NCI-H187 (cell line): Measurements from ENCODE around the gene USP25.

Source experiments
- DNase-seq, 2 experiments: peaks; one replicate each; lab custom pipeline; 2025; lab: John Stamatoyannopoulos, UW

The USP25 gene

DNA sequence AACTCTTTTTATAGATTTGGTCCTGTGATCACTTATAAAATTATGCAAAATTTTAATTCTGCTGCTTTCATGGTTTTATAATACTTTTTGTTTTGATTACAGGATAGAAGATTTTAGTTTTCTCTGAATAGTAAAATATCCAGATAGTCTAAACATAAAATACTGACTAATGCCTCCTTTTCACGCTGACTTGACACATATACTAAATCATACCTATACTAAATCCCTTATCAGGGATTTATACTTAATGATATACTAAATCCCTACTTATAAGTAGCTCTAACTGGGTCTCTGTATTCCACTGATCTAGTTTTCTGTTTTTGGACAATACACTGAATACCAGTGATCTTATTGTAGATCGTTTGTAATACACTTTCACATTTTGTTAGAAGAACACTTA lies 128.0 kb downstream of the USP25 start:
- no peak for DNase-seq

DNA sequence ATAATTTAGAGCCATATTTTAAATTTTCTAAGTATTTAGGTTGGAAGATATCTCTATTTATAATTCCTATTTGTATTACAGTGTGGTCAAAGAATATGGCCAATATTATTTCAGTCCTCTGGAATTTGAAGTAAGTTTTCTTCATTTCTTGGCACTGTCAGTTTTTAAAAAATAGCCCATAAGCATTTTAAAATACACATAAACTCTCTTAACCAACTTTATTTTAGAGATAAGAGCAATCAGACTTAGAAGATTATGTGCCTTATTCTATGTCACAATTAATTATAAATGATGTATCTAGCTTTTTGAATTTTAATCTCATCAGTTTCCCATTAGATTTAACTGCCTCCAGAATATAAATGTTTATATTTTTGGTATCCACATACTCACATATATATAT lies 130.8 kb downstream of the USP25 start:
- DNase-seq = no peak

DNA sequence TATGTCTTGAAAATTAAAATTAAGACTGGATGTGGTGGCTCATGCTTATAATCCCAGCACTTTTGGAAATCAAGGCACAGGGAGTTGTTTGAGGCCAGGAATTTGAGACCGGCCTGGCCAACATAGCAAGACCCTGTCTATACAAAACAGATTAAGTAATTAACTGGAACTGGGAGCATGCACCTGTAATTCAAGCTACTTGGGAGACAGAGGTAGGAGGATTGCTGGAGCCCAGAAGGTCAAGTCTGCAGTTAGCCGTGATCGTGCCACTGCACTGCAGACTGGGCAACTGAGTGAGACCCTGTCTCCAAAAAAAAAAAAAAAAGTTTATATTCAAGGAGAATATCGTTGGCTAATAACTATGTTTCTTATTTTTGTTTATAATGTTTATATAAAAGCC lies 139.2 kb downstream of the USP25 start:
- no peak for DNase-seq

DNA sequence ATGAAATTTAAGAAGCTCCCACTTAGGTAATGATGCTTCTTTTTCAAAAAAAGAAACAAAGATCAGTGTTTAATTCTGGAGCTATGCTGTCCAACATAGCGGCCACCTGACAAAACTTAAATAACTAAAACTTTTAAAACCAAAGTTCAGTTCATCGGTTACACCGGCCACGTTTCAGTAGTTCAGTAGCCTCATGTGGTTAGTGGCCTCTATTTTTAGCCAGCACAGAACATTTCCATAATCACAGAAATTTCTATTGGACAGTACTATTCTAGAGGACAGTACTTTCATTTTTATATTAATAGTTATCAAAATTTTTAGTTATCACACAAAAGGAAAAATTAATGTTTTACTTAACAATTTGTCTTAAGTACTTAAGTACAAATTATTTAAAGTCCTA lies 141.0 kb downstream of the USP25 start:
- DNase-seq = no peak

DNA sequence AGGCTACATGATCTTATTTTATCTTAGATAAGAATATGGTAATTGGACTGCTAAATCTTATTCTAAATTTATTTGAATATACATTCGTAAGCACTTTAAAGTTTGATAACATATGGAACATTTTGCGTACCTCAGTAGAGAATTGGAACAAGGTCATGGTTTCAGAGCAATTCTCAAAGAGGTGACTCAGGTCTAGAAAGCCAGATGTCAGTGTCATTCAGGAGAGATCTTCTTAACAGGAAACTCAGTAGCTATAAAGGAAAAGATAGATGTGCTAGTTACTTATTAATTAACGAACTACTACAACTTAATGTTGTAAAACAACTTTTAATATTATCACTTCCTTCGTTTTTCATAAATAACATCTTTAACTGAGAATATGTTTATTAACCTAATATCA lies 142.5 kb downstream of the USP25 start:
- DNase-seq = no peak

DNA sequence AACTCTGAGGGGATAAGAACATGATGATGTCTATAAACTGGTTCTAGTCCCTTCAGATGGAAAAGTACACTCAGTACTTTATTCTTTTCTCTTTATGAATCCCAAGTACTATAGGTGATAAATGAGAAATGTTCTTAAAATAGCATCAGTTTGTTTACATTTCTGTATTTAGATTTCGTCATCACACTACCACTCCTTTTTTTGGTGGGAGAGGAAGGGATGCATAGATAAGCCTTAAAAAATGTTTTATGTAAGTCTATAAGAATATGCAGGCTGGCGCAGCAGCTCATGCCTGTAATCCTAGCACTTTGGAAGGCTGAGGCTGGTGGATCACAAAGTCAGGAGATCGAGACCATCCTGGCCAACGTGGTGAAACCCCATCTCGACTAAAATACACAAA lies 144.8 kb downstream of the USP25 start:
- DNase-seq = no peak

DNA sequence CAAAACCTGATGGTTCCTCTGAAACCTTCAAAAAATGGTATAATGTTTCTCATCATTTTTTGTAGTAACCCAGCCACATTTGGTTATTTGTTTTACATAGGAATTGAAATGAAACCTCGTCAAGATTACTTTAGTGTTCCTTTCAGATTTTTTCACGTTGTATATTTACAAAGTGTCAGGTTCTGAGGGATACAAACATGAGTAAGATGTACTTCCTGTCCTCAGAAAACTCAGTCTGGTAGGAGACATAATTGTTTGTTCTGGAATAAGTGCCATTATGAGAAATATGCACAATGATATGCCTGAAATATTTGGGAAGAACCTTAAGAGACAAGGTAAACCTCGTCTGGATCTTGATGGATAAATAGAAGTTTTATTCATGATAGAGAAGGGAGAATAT lies 145.5 kb downstream of the USP25 start:
- no peak for DNase-seq

DNA sequence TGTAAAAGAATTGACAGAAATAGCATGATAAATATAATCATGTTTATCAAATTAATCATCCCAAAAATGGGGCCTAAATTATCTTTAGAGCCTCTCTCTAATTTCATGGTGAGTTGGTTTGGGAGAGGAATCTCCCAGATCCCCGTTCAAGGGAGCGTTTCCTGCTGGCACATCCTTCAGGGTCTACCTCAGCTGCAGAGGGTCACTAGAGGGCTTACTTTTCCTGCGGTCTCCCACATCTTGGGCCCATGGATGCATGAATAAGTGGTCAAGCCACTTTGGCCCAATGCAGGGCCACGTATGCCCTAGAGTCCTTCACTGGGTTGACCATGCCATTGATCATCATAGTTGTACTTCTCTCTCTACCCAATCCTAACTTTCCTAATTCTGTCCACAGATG lies 164.1 kb downstream of the USP25 start:
- DNase-seq = no peak

DNA sequence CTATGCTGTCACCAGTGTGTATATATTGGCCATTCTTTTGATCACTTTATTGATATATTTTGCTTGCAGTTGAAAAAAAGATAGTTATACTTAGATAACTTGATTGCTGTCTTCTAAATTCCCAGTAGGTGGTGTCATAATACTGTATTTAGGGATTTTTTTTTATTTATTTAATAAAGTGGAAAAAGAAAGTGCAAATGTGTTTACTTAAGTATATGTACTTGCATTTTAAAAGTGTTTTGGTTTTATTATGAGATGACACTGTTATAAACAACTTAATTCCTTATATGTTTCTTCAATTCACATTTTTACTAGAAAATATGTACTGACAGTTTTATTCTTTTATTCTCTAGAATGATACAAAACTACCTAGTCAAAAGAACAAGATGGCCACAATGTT lies 164.8 kb downstream of the USP25 start:
- DNase-seq = no peak

DNA sequence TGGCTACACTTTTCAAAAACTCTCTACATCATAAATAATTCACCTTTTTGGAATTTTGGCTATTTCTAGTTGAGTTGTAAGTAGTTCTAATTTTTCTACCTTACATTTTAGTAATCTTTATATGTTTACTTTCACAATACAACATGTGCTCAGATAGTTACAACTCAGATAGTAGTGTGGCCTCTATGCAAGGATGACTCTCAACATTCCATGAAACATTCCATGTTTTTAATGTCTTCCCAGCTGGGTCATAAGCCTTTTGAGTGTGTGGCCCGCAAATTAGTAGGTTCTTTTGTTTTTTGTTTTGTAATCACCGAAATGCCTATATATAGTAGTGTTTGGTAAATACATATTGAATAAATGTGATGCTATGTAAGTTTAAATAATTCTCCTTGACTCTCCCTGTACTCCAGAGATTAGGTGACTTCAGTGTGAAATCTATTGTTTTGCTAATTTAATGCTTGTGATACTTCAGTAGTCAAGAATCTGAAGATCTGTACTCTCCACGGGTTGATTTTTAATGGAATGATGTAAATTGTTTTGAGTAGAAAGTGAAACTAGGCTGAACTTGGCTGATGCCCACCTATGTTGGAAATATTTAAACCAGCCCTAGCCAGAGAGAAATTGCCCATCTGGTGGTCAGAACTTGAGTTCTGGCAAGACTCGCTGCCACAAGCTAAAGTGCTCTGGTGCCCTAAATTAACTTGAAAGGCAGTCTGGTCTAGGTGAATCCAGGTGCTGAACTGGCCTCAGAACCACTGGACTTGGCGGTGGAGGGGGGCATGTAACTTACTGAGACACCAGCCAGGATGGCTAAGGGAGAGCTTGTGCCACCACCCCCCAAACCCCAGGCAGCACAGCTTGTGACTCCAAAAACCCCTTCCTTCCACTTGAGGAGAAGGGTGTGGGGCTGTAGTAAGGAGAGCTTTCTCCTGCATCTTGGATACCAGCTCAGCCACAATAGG lies 165.6 kb downstream of the USP25 start:
- DNase-seq = no peak

DNA sequence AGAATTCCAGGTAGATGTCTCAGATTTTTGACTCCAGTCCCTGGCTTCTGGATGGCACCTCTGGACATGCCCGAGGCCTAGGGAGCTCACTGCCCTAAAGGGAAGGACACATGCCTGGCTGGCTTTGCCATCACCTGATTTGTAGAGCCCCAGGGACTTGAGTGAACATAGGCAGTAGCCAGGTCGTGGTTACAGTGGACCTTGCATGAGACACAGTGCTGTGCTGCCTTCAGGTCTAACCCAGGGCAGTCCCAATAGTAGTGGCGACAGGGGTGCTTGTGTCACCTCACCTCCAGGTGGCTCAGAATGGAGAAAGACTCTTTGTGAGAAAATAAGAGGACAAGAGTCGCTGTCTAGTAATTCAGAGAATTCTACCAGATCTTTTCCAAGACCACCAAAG lies 166.7 kb downstream of the USP25 start:
- no peak for DNase-seq

DNA sequence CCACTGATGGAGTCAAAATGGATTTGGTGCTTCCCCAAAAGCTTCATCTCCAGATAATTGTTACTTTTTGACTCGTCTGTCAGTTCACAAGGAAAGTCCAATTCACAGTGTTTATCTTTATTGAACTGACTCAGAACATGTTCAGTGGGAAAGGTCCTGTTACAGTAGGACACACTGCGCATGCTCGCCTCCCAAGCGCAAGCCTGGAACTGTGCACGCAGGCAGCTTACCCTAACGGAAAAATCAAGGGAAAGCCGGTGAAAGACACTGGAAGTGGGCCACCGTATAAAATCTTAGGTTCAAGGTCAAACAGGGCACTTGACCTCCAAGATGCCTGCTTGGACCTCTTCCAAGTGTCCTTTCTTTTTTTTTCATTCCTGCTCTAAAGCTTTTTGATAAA lies 174.6 kb downstream of the USP25 start:
- no peak for DNase-seq

DNA sequence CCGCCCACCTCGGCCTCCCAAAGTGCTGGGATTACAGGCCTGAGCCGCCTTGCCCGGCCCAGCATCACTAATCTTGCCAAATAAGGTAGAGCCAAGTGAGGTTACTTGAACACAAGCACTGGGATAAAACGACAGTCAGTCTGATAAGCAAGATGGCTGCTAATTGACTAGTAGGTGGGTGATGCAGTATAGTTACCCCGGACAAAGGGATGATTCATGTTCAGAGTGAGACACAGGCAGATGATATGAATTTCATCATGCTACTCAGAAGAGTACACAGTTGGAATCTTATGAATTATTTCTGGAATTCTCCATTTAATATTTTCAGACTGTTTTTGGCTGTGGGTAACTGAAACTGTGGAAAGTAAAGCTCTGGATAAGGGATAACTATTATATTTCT lies 178.4 kb downstream of the USP25 start:
- no peak for DNase-seq

DNA sequence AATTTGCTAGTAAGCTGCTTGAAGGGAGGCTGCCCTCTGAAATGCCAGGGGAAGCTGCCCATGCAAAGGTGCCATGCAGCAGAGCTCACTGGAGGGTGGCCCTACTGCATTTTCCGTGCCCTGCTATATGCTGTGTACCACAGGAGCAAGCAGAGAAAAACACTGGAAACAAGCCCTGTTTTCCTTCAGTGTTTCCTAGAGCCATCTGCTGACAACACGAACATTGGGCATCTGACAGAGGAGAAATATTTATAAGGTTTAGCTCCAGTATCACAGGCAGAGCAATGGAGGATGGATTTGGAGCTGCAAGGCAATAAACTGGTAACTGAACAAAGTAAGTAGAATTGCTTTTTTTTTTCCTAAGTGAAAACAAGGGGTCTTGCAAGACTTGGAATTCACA lies 198.4 kb downstream of the USP25 start:
- DNase-seq = no peak

DNA sequence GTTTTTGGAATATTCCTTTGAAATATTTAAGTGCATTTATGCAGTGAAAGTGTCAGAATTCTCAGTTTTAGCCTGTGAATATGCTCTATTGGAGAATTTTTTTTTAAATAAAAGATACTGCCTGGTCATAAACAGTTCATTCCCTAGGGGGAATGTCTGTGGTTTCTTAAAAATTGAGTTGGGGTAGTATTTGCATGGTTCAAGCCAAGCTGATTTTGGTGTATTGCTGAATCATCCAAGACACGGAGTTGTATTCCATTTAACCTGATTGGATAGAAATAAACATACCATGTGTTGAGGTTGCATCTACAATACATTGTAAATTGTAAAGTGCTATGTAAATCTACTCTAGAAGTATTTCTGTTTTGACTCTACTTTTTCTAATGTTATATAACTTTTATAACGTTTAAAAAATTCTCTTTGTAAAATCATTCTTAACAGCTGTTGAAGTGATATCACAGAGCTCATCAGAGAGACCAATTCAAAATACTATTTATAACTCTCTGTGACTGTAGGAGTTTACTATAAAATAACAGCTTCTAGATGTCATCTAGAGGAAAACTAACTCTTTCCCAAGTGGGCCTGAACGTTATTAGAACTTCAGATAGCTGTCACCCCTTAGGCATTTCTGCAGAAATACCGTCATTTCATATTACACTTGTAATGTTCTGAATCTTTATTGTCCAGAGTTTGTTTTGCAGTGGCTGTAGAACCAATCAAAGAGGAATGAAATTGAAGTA lies 199.1 kb downstream of the USP25 start:
- no peak for DNase-seq

DNA sequence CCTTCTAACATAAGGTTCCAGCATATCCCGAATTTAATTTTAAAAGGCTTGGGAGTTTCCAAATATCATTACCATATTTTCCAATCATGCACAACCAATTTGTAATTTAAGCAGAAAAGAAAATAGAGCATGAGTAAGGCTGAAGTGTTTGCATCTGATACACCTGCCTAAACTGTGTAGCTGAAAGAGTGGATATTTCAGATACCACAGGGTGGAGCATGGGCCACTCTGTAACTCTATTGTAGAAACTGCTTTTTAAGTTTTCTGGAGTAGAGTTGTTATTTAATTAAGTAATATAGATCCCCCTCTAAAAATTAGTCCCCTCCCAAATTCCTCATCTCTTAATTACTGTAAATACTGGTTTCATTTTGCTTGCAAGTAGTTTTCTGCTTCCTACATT lies 199.8 kb downstream of the USP25 start:
- DNase-seq = no peak
